GM18508 (cell line): Measurements from ENCODE around the gene PDZD8.
"Not testable (repeated sequence)": the region's sequence is repeated elsewhere in the genome, so short reads cannot be mapped to it uniquely, and the experiment has no call there.

Experiments used
- ATAC-seq: cut with Tn5 transposase; IDR thresholded peaks from one replicate; pipeline ENCODE4 v1.9.1; 2021; ENCODE audit warnings: moderate number of reproducible peaks; ENCODE audit not compliant: insufficient read depth, unreplicated experiment

The PDZD8 gene

GRCh38 chr10:117230107-117230506 lies 145.1 kb downstream of the PDZD8 start:
- ATAC-seq: not testable (repeated sequence)

GRCh38 chr10:117228210-117228609 lies 147.0 kb downstream of the PDZD8 start:
- ATAC-seq: no peak
